ENCODE data around the gene WHRN. TPM values are rescaled to one million over a fixed set of nuclear protein-coding genes. Genes with fewer than 3 reads are reported as not detected.

WHRN gene
- polyA plus RNA-seq, 1 donor (not counting 4 experiments of a cell fraction or from before 2014, with no cell fraction given), result 1.2 TPM

- H3K27ac ChIP-seq (ENCODE audit: control insufficient read depth, insufficient read depth, low read length), result no peak overlapping the region
- no peaks in the 10 kb centered on the region for H3K36me3 ChIP-seq (ENCODE audit: control insufficient read depth in 2 of 2, extremely low read depth in 1 of 2, insufficient read depth in 2 of 2, low read length in 2 of 2)
- dilution Hi-C loops (cut with MboI; ENCODE audit: extremely low pct_ligation_motif_present, low sequenced_read_pairs), result no loop called here
- H3K9ac ChIP-seq (ENCODE audit: control insufficient read depth, extremely low read depth, insufficient read depth, low read length), result no peak overlapping the region
- no peaks in the 10 kb centered on the region for H3K9me1 ChIP-seq (ENCODE audit: control insufficient read depth, extremely low read depth, insufficient read depth, low read length)
- H3K79me2 ChIP-seq (ENCODE audit: control insufficient read depth, insufficient read depth, low read length), result no peaks in the 10 kb centered on the region
- H3K9me3 ChIP-seq (ENCODE audit: control insufficient read depth, low read depth, low read length), result no peaks in the 10 kb centered on the region
- H3K4me2 ChIP-seq (ENCODE audit: control insufficient read depth, extremely low read depth, insufficient read depth, low read depth, low read length), result no peak overlapping the region
- no peaks in the 10 kb centered on the region for H4K20me1 ChIP-seq (ENCODE audit: control insufficient read depth, extremely low read depth, insufficient read depth, low read length)
- TF ChIP-seq CTCF (optimal IDR thresholded peaks at IDR 0.05 in 1 of 3, IDR thresholded peaks at IDR 0.05 in 1 of 3, conservative IDR thresholded peaks at IDR 0.05 in 1 of 3; ENCODE audit: extremely low read depth in 1 of 3, insufficient read depth in 2 of 3, low read length in 3 of 3) (no peak), EZH2 (IDR thresholded peaks at IDR 0.05; ENCODE audit: low read length) (no peak)
- FAIRE-seq (no peak), DNase-seq (ENCODE audit: low read depth, low spot score) (no peak)
- H3K27me3 ChIP-seq (ENCODE audit: control insufficient read depth, extremely low read depth, insufficient read depth, low read length), result peaks cover 2% of the 10 kb centered on the region
- no peak overlapping the region for H3K4me3 ChIP-seq (ENCODE audit: control insufficient read depth in 2 of 3, extremely low read depth in 1 of 3, insufficient read depth in 2 of 3, low read depth in 1 of 3, low read length in 3 of 3)
- no peaks in the 10 kb centered on the region for H3K4me1 ChIP-seq (ENCODE audit: control insufficient read depth, extremely low read depth, insufficient read depth, low read length)
- no peak overlapping the region for H2AFZ ChIP-seq (ENCODE audit: control insufficient read depth, low read length)
These were observed 8.6 kb upstream of the WHRN start for GRCh38 chr9:114513959-114514267.

GRCh38 chr9:114513055-114513958, 8.0 kb upstream of the WHRN start:
- no peak overlapping the region for H3K27ac ChIP-seq (ENCODE audit: control insufficient read depth, insufficient read depth, low read length)
- H3K79me2 ChIP-seq (ENCODE audit: control insufficient read depth, insufficient read depth, low read length), result no peaks in the 10 kb centered on the region
- no peak overlapping the region for H3K9ac ChIP-seq (ENCODE audit: control insufficient read depth, extremely low read depth, insufficient read depth, low read length)
- dilution Hi-C loops (cut with MboI; ENCODE audit: extremely low pct_ligation_motif_present, low sequenced_read_pairs), result no loop called here
- DNase-seq (ENCODE audit: low read depth, low spot score), result no peak
- FAIRE-seq, result no peak
- TF ChIP-seq CTCF (optimal IDR thresholded peaks at IDR 0.05 in 1 of 3, IDR thresholded peaks at IDR 0.05 in 1 of 3, conservative IDR thresholded peaks at IDR 0.05 in 1 of 3; ENCODE audit: extremely low read depth in 1 of 3, insufficient read depth in 2 of 3, low read length in 3 of 3) (no peak), EZH2 (IDR thresholded peaks at IDR 0.05; ENCODE audit: low read length) (no peak)
- H3K4me3 ChIP-seq (ENCODE audit: control insufficient read depth in 2 of 3, extremely low read depth in 1 of 3, insufficient read depth in 2 of 3, low read depth in 1 of 3, low read length in 3 of 3), result no peak overlapping the region
- H3K4me2 ChIP-seq (ENCODE audit: control insufficient read depth, extremely low read depth, insufficient read depth, low read depth, low read length), result no peak overlapping the region
- no peaks in the 10 kb centered on the region for H3K36me3 ChIP-seq (ENCODE audit: control insufficient read depth in 2 of 2, extremely low read depth in 1 of 2, insufficient read depth in 2 of 2, low read length in 2 of 2)
- H3K9me3 ChIP-seq (ENCODE audit: control insufficient read depth, low read depth, low read length), result no peaks in the 10 kb centered on the region
- H2AFZ ChIP-seq (ENCODE audit: control insufficient read depth, low read length), result no peak overlapping the region
- H3K4me1 ChIP-seq (ENCODE audit: control insufficient read depth, extremely low read depth, insufficient read depth, low read length), result no peaks in the 10 kb centered on the region
- no peaks in the 10 kb centered on the region for H4K20me1 ChIP-seq (ENCODE audit: control insufficient read depth, extremely low read depth, insufficient read depth, low read length)
- H3K27me3 ChIP-seq (ENCODE audit: control insufficient read depth, extremely low read depth, insufficient read depth, low read length), result peaks cover 4% of the 10 kb centered on the region
- H3K9me1 ChIP-seq (ENCODE audit: control insufficient read depth, extremely low read depth, insufficient read depth, low read length), result no peaks in the 10 kb centered on the region

Data from keratinocyte (primary cell).